Fibroblast of pulmonary artery (primary cell): ENCODE results near the gene COL5A1.

ENCODE experiments used
- DNase-seq: peaks from one replicate; pipeline ENCODE4 v3.0.0-alpha.2; 2010; ENCODE audit warnings: low read depth
- H3K4me3 ChIP-seq: replicated peaks from 2 replicates; pipeline ENCODE4 v1.5.1; 2011; ENCODE audit warnings: low read depth, mild to moderate bottlenecking, control low read depth, low read length, moderate library complexity
- TF ChIP-seq, protein P1 (sequence below): IDR thresholded peaks from 2 replicates; pipeline ENCODE4 v1.5.1; 2011; ENCODE audit warnings: mild to moderate bottlenecking, control low read depth, low read length, inconsistent platforms; ENCODE audit errors: missing control alignments

Gene COL5A1

DNA sequence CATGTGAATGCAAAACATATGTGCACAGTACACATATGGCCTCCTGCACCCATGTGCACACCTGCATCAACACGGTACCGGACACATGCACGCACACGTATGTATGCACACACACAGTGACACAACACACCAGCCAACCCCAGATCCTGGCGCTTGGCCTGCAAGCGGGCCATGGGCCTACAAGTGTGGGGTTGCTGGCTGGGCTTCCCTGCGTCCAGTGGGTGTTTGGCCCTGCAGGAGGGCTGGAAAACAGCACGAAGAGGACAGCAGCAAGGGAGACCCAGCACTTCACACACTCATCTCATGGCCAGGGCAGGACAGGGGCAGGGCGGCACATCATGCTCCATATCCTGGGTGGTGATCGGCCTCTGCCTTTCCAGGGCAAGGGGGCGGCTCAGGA, 77.7 kb downstream of the COL5A1 start:
- H3K4me3 ChIP-seq, result no peak overlapping the region
- TF ChIP-seq, protein P1, sequence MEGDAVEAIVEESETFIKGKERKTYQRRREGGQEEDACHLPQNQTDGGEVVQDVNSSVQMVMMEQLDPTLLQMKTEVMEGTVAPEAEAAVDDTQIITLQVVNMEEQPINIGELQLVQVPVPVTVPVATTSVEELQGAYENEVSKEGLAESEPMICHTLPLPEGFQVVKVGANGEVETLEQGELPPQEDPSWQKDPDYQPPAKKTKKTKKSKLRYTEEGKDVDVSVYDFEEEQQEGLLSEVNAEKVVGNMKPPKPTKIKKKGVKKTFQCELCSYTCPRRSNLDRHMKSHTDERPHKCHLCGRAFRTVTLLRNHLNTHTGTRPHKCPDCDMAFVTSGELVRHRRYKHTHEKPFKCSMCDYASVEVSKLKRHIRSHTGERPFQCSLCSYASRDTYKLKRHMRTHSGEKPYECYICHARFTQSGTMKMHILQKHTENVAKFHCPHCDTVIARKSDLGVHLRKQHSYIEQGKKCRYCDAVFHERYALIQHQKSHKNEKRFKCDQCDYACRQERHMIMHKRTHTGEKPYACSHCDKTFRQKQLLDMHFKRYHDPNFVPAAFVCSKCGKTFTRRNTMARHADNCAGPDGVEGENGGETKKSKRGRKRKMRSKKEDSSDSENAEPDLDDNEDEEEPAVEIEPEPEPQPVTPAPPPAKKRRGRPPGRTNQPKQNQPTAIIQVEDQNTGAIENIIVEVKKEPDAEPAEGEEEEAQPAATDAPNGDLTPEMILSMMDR, result no peak
- no peak for DNase-seq

DNA sequence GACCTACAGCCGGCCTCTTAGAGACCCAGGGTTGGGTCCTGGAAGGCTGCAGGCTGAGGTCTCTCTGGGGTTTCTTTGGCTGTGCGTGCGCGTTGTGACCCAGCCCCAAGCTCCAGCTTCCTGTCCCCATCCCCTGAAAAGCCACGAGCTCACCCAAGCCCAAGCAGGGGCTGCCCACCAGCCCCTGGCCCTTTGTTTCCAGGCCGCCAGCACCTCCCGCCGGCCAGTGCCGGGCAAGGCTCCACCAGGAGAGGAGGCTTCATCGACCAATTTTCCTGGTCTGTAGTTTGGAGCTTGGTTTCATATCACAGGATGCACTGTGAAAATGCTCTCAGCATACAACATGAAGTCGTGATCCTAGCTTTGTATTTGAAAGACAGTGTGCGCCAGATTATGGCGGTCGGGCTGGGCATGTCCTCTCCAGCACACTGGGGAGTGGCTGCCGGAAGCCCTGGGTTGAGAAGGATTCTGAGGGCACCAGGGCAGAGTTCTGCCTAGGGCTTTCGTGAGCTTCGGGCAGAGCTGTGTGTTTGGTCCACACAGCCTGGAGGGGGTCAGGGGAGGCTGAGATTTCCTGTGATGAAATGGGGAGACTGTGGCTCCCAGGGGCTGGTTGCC, 78.6 kb downstream of the COL5A1 start:
- H3K4me3 ChIP-seq, result no peak overlapping the region
- TF ChIP-seq, protein P1, result no peak
- DNase-seq, result no peak

DNA sequence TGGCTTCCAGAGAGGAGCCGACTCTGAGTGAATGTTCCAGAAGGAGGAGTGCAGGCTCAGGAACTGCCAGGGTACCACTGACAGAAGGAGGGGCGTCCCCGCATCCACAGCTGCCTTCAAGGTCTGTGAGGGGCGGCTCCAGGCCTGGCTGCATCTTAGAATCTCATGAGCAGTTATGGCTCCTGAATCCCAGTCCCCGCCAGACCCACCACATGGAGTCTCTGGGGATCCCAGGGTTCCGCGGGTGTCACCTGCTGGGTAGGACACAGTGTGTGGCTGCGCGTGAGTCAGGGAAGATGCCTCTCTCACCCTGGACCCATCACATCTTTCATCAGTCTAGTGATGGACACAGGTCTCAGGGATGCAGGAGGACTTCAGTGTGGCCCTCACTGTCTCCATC, 79.2 kb downstream of the COL5A1 start:
- TF ChIP-seq, protein P1, result no peak
- DNase-seq, result no peak
- H3K4me3 ChIP-seq, result no peak overlapping the region

DNA sequence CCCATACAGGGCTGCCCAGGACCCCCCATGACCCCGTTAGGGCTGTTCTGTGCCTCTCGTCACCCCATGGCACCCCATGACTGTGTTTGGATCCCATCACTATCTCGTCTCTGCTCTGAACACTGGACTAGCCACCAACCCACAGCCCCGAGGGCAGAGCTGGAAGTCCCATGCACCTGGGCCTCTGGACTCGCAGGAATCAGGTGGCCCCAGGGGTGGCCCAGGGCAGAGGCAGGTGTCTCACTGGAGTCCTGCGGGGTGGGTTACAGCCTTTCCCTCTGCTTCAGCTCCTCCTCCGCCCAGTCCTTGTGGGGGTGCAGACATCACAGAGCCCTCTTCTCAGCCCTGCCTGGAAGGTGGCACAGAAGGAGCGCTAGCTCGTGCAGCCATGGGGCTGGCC, 79.7 kb downstream of the COL5A1 start:
- DNase-seq, result no peak
- H3K4me3 ChIP-seq, result no peak overlapping the region
- TF ChIP-seq, protein P1, result no peak

DNA sequence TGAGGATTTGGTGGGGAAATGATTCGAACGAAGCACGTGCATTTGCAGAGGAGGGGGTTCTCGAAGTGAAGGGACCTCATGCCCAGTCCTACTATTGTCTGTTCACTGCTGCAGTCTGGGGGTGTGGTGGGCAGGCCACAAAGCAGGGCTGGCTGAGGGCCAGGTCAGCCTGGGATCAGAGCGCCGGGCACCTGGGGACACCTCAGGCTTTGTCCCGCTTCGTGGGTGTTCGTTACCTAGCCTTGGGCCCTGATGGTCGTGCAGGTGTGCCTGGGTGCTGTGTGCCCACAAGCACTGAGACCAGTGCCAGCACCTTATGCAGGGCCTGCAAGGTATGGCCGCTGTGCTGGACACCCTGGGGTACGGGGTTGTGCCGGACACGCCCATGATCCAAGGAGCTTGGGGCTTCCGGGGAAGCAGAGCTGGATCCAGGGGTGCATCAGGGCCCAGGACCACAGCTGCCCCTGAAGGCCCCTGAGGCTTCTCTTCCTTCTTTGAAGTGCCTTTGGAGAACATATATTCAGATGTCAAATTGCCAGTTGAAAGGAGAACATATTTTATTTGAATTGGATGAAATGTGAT, 80.6 kb downstream of the COL5A1 start:
- H3K4me3 ChIP-seq, result no peak overlapping the region
- TF ChIP-seq, protein P1, result no peak
- no peak for DNase-seq

DNA sequence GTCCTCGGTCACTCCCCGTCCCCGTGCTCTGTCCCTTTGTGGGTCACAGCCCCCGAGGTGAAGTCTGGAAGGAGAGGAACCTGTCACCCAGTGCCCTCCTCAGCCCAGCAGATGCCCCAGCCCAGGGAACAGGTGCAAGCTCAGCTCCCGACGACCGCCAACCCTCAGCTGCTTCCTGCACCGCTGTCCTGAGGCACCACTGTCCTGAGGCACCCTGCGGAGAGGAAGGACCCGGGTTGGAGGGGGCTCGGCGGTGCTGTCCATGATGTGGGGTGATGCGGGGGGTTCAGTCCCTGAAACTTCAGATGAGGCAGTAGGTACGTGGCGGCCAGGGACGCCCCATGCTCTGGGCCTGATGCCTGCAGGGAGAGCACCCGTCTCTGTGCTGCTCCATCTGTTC, 81.4 kb downstream of the COL5A1 start:
- no peak for DNase-seq
- TF ChIP-seq, protein P1, result no peak
- H3K4me3 ChIP-seq, result no peak overlapping the region
